ENCODE data around the gene ZG16B.

DNA sequence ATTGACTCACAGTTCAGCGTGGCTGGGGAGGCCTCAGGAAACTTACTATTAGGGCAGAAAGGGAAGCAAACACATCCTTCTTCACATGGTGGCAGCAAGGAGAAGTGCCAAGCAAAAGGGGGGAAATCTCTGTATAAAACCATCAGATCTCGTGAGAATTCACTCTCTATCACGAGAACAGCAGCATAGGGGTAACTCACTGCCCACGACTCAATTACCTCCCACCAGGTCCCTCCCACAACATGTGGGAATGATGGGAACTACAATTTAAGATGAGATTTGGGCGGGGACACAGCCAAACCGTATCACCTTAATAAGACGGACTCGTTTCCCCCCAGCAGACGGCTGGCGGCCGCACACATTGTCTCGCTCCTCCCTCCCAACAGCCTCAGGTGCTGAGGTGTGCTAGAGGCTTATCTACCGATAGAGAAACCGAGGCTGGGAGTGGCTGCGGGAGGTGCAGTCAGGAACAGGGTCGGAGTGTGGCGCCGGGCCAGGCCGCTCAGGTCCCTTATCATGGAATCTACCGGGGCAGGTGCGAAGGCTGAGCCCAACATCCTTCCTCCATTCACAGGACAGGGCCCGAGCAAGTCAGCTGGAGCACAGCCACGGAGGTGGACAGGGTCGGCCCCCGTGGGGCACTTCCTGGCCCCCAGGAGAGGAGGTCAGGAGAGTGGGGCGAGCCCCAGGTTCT lies 4.9 kb upstream of the ZG16B start:
- TF ChIP-seq ELF4 (IDR thresholded peaks at IDR 0.05), result no peak
- no peak for TF ChIP-seq LEF1 (IDR thresholded peaks at IDR 0.05; ENCODE audit: borderline replicate concordance)
- TF ChIP-seq CTBP1 (IDR thresholded peaks at IDR 0.05; ENCODE audit: borderline replicate concordance), result no peak
- TF ChIP-seq FOXM1 (IDR thresholded peaks at IDR 0.05; ENCODE audit: borderline replicate concordance), result no peak
- TF ChIP-seq FOXA1 (IDR thresholded peaks at IDR 0.05), result no peak
- TF ChIP-seq NFRKB (IDR thresholded peaks at IDR 0.05), result no peak
- TF ChIP-seq ZNF384 (IDR thresholded peaks at IDR 0.05), result no peak
- TF ChIP-seq BHLHE40 (IDR thresholded peaks at IDR 0.05; ENCODE audit: borderline replicate concordance), result no peak
- no peak for TF ChIP-seq SP1 (IDR thresholded peaks at IDR 0.05)

Data from HEK293T (cell line).